ENCODE measurements around the gene AARS2.
"Not testable (repeated sequence)": the region's sequence is repeated elsewhere in the genome, so short reads cannot be mapped to it uniquely, and the experiment has no call there.

The AARS2 gene

DNA sequence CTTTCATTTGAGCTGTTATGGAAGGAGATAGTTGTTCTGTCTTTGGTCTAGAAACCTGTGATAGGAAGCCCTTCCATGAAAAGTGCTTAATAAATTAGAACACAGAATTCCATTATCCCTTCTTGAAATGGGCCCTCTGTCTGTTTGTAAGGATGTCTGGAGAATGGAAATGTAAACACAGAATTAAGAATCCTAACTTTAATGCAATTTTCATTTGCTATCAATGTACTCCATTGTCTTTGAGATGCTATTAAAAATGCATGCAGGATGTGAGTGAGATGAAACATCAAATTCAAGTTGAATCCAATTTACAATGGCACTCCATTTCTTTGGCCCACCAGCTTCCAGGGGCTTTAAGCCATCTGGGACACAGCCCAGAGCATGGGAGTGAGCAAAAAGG, 13.9 kb upstream of the AARS2 start:
- no peak overlapping the region for H2BK120ac ChIP-seq (ENCODE audit: low read depth, low read length)
- H3K27ac ChIP-seq (replicated peaks; ENCODE audit: low read length), result no peak overlapping the region
- no peak for DNase-seq (ENCODE audit: low spot score)
- no peak overlapping the region for H3K4me3 ChIP-seq (ENCODE audit: low read length in 2 of 2)
- no peak overlapping the region for H2BK15ac ChIP-seq (ENCODE audit: low read length)
- H3K9me3 ChIP-seq (replicated peaks in 1 of 2; ENCODE audit: control insufficient read depth in 2 of 2, insufficient read depth in 1 of 2, low read depth in 1 of 2, low read length in 2 of 2), result no peaks in the 10 kb centered on the region
- H3K9ac ChIP-seq (ENCODE audit: low read depth, low read length, poor library complexity), result no peak overlapping the region
- no peak overlapping the region for H3K4me2 ChIP-seq (ENCODE audit: insufficient read depth, low read length, poor library complexity, severe bottlenecking)
- H3K23ac ChIP-seq (ENCODE audit: low read depth, low read length, poor library complexity), result no peak overlapping the region
- H3K18ac ChIP-seq (ENCODE audit: low read length), result no peak overlapping the region
- no peak overlapping the region for H2BK12ac ChIP-seq (ENCODE audit: low read length)
- no peak overlapping the region for H4K91ac ChIP-seq (ENCODE audit: low read depth, low read length, poor library complexity)
- peaks cover 0 to 9% of the 10 kb centered on the region in 2 donors for H3K4me1 ChIP-seq (ENCODE audit: control insufficient read depth in 2 of 2, insufficient read depth in 1 of 2, low read depth in 1 of 2, low read length in 2 of 2)
- no peak overlapping the region for H3K14ac ChIP-seq (ENCODE audit: low read length)
- no peak overlapping the region for H2AFZ ChIP-seq (ENCODE audit: low read length)
- H3K36me3 ChIP-seq (replicated peaks in 1 of 2; ENCODE audit: control insufficient read depth in 2 of 2, insufficient read depth in 2 of 2, low read length in 2 of 2), result no peaks in the 10 kb centered on the region
- no peaks in the 10 kb centered on the region for H3K79me1 ChIP-seq (ENCODE audit: low read depth, low read length)
- peaks cover 0 to 19% (median 0%) of the 10 kb centered on the region in 3 experiments for H3K27me3 ChIP-seq (ENCODE audit: control insufficient read depth in 3 of 3, insufficient read depth in 3 of 3, low read depth in 1 of 3, low read length in 3 of 3)
- no peak overlapping the region for H2AK5ac ChIP-seq (ENCODE audit: low read depth, low read length)
- no peak overlapping the region for H4K8ac ChIP-seq (ENCODE audit: low read depth, low read length)
- no peak overlapping the region for H3K4ac ChIP-seq (ENCODE audit: low read length)
- no peak overlapping the region for H2BK5ac ChIP-seq (ENCODE audit: low read length)

DNA sequence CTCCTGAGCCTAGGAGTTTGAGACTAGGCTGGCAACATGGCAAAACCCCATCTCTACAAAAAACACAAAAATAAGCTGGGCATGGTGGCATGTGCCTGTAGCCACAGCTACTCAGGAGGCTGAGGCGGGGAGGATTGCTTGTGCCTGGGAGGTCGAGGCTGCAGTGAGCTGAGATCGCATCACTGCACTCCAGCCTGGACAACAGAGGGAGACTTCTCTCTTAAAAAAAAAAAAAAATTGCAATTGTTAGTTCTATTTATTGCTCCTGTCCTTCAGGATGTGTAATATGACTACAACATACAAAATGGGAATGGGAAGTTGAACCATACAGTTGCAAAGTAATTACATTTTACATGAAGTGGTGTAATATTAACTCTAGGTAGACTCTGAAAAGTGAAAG, 8.1 kb upstream of the AARS2 start:
- Histone ChIP-seq H4K8ac (ENCODE audit: low read depth, low read length) (no peak overlapping the region), H2BK12ac (ENCODE audit: low read length) (no peak overlapping the region), H2AK5ac (ENCODE audit: low read depth, low read length) (no peak overlapping the region), H3K4me2 (ENCODE audit: insufficient read depth, low read length, poor library complexity, severe bottlenecking) (no peak overlapping the region), H3K18ac (ENCODE audit: low read length) (no peak overlapping the region), H3K79me1 (ENCODE audit: low read depth, low read length) (no peaks in the 10 kb centered on the region), H3K14ac (ENCODE audit: low read length) (no peak overlapping the region), H2BK5ac (ENCODE audit: low read length) (no peak overlapping the region), H3K23ac (ENCODE audit: low read depth, low read length, poor library complexity) (no peak overlapping the region), H3K4ac (ENCODE audit: low read length) (no peak overlapping the region), H3K4me1 (ENCODE audit: control insufficient read depth in 2 of 2, insufficient read depth in 1 of 2, low read depth in 1 of 2, low read length in 2 of 2) (no peaks in the 10 kb centered on the region), H3K4me3 (ENCODE audit: low read length in 2 of 2) (no peak overlapping the region), H3K27ac (replicated peaks; ENCODE audit: low read length) (no peak overlapping the region), H3K27me3 (ENCODE audit: control insufficient read depth in 3 of 3, insufficient read depth in 3 of 3, low read depth in 1 of 3, low read length in 3 of 3) (peaks cover 0 to 26% (median 0%) of the 10 kb centered on the region in 3 experiments), H4K91ac (ENCODE audit: low read depth, low read length, poor library complexity) (no peak overlapping the region), H3K36me3 (replicated peaks in 1 of 2; ENCODE audit: control insufficient read depth in 2 of 2, insufficient read depth in 2 of 2, low read length in 2 of 2) (no peaks in the 10 kb centered on the region), H3K9ac (ENCODE audit: low read depth, low read length, poor library complexity) (no peak overlapping the region), H2BK120ac (ENCODE audit: low read depth, low read length) (no peak overlapping the region), H2BK15ac (ENCODE audit: low read length) (no peak overlapping the region), H3K9me3 (replicated peaks in 1 of 2; ENCODE audit: control insufficient read depth in 2 of 2, insufficient read depth in 1 of 2, low read depth in 1 of 2, low read length in 2 of 2) (no peaks in the 10 kb centered on the region), H2AFZ (ENCODE audit: low read length) (no peak overlapping the region)
- WGBS, 2 donors (ENCODE audit: extremely low coverage in 2 of 2, insufficient read length in 2 of 2, insufficient replicate concordance in 1 of 2), result no CpG with 5 or more reads among the region's 3 CpGs
- DNase-seq (ENCODE audit: low spot score), result no peak

GRCh38 chr6:44317136-44317631, 4.0 kb upstream of the AARS2 start:
- H3K18ac ChIP-seq (ENCODE audit: low read length); H2AK5ac ChIP-seq (ENCODE audit: low read depth, low read length); H3K4me1 ChIP-seq (ENCODE audit: control insufficient read depth in 2 of 2, insufficient read depth in 1 of 2, low read depth in 1 of 2, low read length in 2 of 2); H3K9ac ChIP-seq (ENCODE audit: low read depth, low read length, poor library complexity); H3K4me3 ChIP-seq (ENCODE audit: low read length in 2 of 2); H2BK12ac ChIP-seq (ENCODE audit: low read length); H3K9me3 ChIP-seq (replicated peaks in 1 of 2; ENCODE audit: control insufficient read depth in 2 of 2, insufficient read depth in 1 of 2, low read depth in 1 of 2, low read length in 2 of 2); H3K14ac ChIP-seq (ENCODE audit: low read length); H2BK5ac ChIP-seq (ENCODE audit: low read length); H3K4ac ChIP-seq (ENCODE audit: low read length); H4K91ac ChIP-seq (ENCODE audit: low read depth, low read length, poor library complexity); H3K4me2 ChIP-seq (ENCODE audit: insufficient read depth, low read length, poor library complexity, severe bottlenecking); H4K8ac ChIP-seq (ENCODE audit: low read depth, low read length); H2BK120ac ChIP-seq (ENCODE audit: low read depth, low read length); H3K23ac ChIP-seq (ENCODE audit: low read depth, low read length, poor library complexity); H3K36me3 ChIP-seq (replicated peaks in 1 of 2; ENCODE audit: control insufficient read depth in 2 of 2, insufficient read depth in 2 of 2, low read length in 2 of 2); H2AFZ ChIP-seq (ENCODE audit: low read length); H3K27ac ChIP-seq (replicated peaks; ENCODE audit: low read length); DNase-seq (ENCODE audit: low spot score); H3K79me1 ChIP-seq (ENCODE audit: low read depth, low read length); H2BK15ac ChIP-seq (ENCODE audit: low read length): not testable (repeated sequence)
- peaks cover 0 to 33% (median 0%) of the 10 kb centered on the region in 3 experiments for H3K27me3 ChIP-seq (ENCODE audit: control insufficient read depth in 3 of 3, insufficient read depth in 3 of 3, low read depth in 1 of 3, low read length in 3 of 3)
- WGBS, 2 donors (ENCODE audit: extremely low coverage in 2 of 2, insufficient read length in 2 of 2, insufficient replicate concordance in 1 of 2), result no CpG with 5 or more reads among the region's 9 CpGs

GRCh38 chr6:44316481-44316880, 3.3 kb upstream of the AARS2 start:
- Histone ChIP-seq H3K4me3 (ENCODE audit: low read length in 2 of 2) (no peak overlapping the region), H3K9ac (ENCODE audit: low read depth, low read length, poor library complexity) (no peak overlapping the region), H3K27me3 (ENCODE audit: control insufficient read depth in 3 of 3, insufficient read depth in 3 of 3, low read depth in 1 of 3, low read length in 3 of 3) (peaks cover 0 to 33% (median 0%) of the 10 kb centered on the region in 3 experiments), H3K9me3 (replicated peaks in 1 of 2; ENCODE audit: control insufficient read depth in 2 of 2, insufficient read depth in 1 of 2, low read depth in 1 of 2, low read length in 2 of 2) (no peaks in the 10 kb centered on the region), H3K4me1 (ENCODE audit: control insufficient read depth in 2 of 2, insufficient read depth in 1 of 2, low read depth in 1 of 2, low read length in 2 of 2) (peaks cover 4 to 5% of the 10 kb centered on the region in 2 donors), H3K79me1 (ENCODE audit: low read depth, low read length) (peaks cover 2% of the 10 kb centered on the region), H2BK5ac (ENCODE audit: low read length) (no peak overlapping the region), H2BK15ac (ENCODE audit: low read length) (no peak overlapping the region), H2AFZ (ENCODE audit: low read length) (no peak overlapping the region), H4K91ac (ENCODE audit: low read depth, low read length, poor library complexity) (no peak overlapping the region), H3K27ac (replicated peaks; ENCODE audit: low read length) (no peak overlapping the region), H3K4ac (ENCODE audit: low read length) (peak overlapping the region; percentile 80), H3K36me3 (replicated peaks in 1 of 2; ENCODE audit: control insufficient read depth in 2 of 2, insufficient read depth in 2 of 2, low read length in 2 of 2) (peaks cover 4 to 6% of the 10 kb centered on the region in 2 donors), H3K18ac (ENCODE audit: low read length) (no peak overlapping the region), H3K4me2 (ENCODE audit: insufficient read depth, low read length, poor library complexity, severe bottlenecking) (no peak overlapping the region), H2AK5ac (ENCODE audit: low read depth, low read length) (no peak overlapping the region), H2BK120ac (ENCODE audit: low read depth, low read length) (no peak overlapping the region), H4K8ac (ENCODE audit: low read depth, low read length) (no peak overlapping the region), H3K23ac (ENCODE audit: low read depth, low read length, poor library complexity) (no peak overlapping the region), H2BK12ac (ENCODE audit: low read length) (no peak overlapping the region), H3K14ac (ENCODE audit: low read length) (no peak overlapping the region)
- no CpG with 5 or more reads among the region's 12 CpGs for WGBS, 2 donors (ENCODE audit: extremely low coverage in 2 of 2, insufficient read length in 2 of 2, insufficient replicate concordance in 1 of 2)
- DNase-seq (ENCODE audit: low spot score), result no peak

All from neuronal stem cell (in vitro differentiated cells).